ENCODE results near the gene MCF2L2.

The MCF2L2 gene

GRCh38 chr3:183307749-183308148 is 120.7 kb downstream of the MCF2L2 start:
- Histone ChIP-seq H3K36me3 (no peaks in the 10 kb centered on the region), H3K4me3 (ENCODE audit: low read depth, low read length) (no peak overlapping the region), H3K4me1 (no peaks in the 10 kb centered on the region), H3K27me3 (no peaks in the 10 kb centered on the region), H3K9me3 (no peaks in the 10 kb centered on the region; the same call in 1 of the 2 replicates)
- no peak for TF ChIP-seq CTCF (IDR thresholded peaks at IDR 0.05; ENCODE audit: low read depth, low read length)
- no peak for DNase-seq

DNA sequence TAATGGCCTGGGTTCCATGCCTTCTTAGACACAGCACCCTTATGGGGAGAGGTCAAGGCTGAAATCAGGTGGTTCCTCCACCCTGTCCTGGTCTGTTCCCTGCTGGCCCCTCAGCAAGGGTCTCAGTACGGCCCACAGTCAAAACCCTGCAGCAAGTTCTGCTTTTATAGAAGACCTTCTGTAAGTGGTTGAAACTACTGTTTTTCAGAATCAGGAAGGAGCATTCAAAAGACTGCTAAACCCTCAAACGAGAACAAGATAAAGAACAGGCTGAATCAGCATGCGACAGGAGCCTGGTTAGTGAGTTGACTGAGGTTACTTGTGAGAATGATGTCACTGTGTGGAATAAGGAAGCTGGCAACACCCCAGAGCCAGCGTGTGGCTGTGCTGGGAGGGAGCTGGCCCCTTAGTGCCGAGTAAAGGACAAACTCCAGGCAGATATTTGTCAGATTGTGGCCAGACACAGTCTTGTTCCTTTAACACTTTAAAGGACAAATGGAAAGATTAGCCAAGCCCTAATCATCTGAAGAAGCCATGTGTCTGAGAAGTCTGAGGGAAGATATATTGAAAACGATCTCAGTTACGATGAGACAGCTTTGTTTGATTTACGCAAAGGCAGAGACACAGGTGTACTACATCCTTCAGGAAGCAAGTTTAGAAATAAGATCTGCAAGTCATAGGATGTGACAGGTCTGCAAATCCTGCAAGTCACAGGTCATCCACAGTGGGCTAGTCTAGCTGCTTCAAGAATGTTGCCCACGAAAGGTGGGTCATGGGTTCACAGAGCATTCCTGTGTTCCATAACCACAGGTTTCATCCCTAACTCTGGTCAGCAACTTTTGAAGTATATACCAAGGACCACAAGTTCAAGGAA is 121.4 kb downstream of the MCF2L2 start:
- Histone ChIP-seq H3K9me3 (no peaks in the 10 kb centered on the region; the same call in 1 of the 2 replicates), H3K27me3 (no peaks in the 10 kb centered on the region), H3K36me3 (no peaks in the 10 kb centered on the region), H3K4me3 (ENCODE audit: low read depth, low read length) (no peak overlapping the region), H3K4me1 (no peaks in the 10 kb centered on the region)
- no peak for DNase-seq
- no peak for TF ChIP-seq CTCF (IDR thresholded peaks at IDR 0.05; ENCODE audit: low read depth, low read length)

GRCh38 chr3:183303690-183304089 is 124.7 kb downstream of the MCF2L2 start:
- no peak for DNase-seq
- H3K4me1 ChIP-seq, result peaks cover 6% of the 10 kb centered on the region; the same call in 1 of the 2 replicates
- H3K27me3 ChIP-seq, result no peaks in the 10 kb centered on the region
- no peaks in the 10 kb centered on the region; the same call in 1 of the 2 replicates for H3K9me3 ChIP-seq
- no peaks in the 10 kb centered on the region for H3K36me3 ChIP-seq
- no peak for TF ChIP-seq CTCF (IDR thresholded peaks at IDR 0.05; ENCODE audit: low read depth, low read length)
- no peak overlapping the region for H3K4me3 ChIP-seq (ENCODE audit: low read depth, low read length)

DNA sequence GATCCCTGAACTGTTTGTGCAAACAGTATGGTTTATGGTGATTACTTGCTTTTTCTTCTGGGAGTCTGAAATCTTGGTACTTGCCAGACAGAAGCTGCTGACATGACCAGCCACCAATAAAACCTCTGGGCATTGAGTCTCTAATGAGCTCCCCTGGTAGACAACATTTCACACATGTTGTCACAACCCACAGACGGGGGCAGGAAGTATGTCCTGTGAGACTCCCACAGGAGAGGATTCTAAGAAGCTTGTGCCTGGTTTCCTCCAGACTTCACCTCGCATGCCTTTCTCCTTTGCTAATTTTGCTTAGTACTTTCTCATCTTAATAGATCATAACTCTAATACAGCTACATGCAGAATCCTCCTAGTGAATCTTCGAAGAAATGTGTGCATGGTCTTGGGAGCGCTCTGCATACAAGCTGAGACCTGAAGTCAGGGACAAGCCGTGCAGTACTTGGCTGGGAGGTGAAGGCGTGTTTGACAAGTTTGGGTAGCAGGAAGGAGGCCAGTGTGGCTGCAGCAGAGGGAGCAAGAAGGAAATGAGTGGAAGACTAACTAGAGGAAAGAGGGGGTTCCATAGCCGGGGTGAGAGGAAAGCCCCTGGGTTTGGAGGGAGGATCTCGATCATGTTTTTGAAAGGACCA is 126.4 kb downstream of the MCF2L2 start:
- no peak for DNase-seq
- TF ChIP-seq CTCF (IDR thresholded peaks at IDR 0.05; ENCODE audit: low read depth, low read length), result no peak
- peaks cover 7% of the 10 kb centered on the region; the same call in 1 of the 2 replicates for H3K4me1 ChIP-seq

GRCh38 chr3:183300996-183301562 is 127.3 kb downstream of the MCF2L2 start:
- DNase-seq, result no peak
- Histone ChIP-seq H3K4me1 (peaks cover 7% of the 10 kb centered on the region; the same call in 1 of the 2 replicates), H3K9me3 (no peaks in the 10 kb centered on the region; the same call in 1 of the 2 replicates), H3K36me3 (no peaks in the 10 kb centered on the region), H3K4me3 (ENCODE audit: low read depth, low read length) (no peak overlapping the region), H3K27me3 (no peaks in the 10 kb centered on the region)
- no peak for TF ChIP-seq CTCF (IDR thresholded peaks at IDR 0.05; ENCODE audit: low read depth, low read length)

More for the DNA sequence above, 126.4 kb downstream of the MCF2L2 start:
- Histone ChIP-seq H3K9me3 (no peaks in the 10 kb centered on the region; the same call in 1 of the 2 replicates), H3K27me3 (no peaks in the 10 kb centered on the region), H3K36me3 (no peaks in the 10 kb centered on the region), H3K4me3 (ENCODE audit: low read depth, low read length) (no peak overlapping the region)

Measured in BE2C (cell line).